Measurements from ENCODE around the gene RFX3.

DNA sequence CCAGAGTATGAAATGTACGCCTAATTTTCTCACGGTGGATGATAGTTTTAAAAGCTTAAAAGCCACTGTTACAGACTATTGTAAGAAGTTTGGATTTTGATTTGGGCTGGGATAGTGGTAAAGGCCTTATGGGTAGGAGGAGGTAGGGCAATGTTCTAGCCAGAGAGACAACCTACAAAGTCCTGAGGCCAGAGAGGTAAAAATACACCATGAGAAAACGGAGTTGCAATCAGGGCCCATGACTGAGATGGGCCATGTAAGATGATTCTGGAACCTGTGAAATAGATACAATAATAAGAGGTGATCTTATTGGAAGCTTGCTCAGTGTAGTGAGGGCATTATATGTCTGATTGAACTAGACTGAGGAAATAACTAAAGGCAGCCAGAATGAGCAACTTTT lies 188.8 kb downstream of the RFX3 start:
- no peak for TF ChIP-seq FLYWCH1 (CRISPR knock-in tag; IDR thresholded peaks at IDR 0.05)
- TF ChIP-seq ZFP91 (CRISPR knock-in tag; IDR thresholded peaks at IDR 0.05; ENCODE audit: borderline replicate concordance): no peak
- TF ChIP-seq, protein P1, sequence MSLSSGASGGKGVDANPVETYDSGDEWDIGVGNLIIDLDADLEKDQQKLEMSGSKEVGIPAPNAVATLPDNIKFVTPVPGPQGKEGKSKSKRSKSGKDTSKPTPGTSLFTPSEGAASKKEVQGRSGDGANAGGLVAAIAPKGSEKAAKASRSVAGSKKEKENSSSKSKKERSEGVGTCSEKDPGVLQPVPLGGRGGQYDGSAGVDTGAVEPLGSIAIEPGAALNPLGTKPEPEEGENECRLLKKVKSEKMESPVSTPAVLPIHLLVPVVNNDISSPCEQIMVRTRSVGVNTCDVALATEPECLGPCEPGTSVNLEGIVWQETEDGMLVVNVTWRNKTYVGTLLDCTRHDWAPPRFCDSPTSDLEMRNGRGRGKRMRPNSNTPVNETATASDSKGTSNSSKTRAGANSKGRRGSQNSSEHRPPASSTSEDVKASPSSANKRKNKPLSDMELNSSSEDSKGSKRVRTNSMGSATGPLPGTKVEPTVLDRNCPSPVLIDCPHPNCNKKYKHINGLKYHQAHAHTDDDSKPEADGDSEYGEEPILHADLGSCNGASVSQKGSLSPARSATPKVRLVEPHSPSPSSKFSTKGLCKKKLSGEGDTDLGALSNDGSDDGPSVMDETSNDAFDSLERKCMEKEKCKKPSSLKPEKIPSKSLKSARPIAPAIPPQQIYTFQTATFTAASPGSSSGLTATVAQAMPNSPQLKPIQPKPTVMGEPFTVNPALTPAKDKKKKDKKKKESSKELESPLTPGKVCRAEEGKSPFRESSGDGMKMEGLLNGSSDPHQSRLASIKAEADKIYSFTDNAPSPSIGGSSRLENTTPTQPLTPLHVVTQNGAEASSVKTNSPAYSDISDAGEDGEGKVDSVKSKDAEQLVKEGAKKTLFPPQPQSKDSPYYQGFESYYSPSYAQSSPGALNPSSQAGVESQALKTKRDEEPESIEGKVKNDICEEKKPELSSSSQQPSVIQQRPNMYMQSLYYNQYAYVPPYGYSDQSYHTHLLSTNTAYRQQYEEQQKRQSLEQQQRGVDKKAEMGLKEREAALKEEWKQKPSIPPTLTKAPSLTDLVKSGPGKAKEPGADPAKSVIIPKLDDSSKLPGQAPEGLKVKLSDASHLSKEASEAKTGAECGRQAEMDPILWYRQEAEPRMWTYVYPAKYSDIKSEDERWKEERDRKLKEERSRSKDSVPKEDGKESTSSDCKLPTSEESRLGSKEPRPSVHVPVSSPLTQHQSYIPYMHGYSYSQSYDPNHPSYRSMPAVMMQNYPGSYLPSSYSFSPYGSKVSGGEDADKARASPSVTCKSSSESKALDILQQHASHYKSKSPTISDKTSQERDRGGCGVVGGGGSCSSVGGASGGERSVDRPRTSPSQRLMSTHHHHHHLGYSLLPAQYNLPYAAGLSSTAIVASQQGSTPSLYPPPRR (CRISPR knock-in tag; IDR thresholded peaks at IDR 0.05; ENCODE audit: borderline replicate concordance): no peak
- TF ChIP-seq ZNF207 (IDR thresholded peaks at IDR 0.05; ENCODE audit: borderline replicate concordance): no peak
- TF ChIP-seq, protein P2, sequence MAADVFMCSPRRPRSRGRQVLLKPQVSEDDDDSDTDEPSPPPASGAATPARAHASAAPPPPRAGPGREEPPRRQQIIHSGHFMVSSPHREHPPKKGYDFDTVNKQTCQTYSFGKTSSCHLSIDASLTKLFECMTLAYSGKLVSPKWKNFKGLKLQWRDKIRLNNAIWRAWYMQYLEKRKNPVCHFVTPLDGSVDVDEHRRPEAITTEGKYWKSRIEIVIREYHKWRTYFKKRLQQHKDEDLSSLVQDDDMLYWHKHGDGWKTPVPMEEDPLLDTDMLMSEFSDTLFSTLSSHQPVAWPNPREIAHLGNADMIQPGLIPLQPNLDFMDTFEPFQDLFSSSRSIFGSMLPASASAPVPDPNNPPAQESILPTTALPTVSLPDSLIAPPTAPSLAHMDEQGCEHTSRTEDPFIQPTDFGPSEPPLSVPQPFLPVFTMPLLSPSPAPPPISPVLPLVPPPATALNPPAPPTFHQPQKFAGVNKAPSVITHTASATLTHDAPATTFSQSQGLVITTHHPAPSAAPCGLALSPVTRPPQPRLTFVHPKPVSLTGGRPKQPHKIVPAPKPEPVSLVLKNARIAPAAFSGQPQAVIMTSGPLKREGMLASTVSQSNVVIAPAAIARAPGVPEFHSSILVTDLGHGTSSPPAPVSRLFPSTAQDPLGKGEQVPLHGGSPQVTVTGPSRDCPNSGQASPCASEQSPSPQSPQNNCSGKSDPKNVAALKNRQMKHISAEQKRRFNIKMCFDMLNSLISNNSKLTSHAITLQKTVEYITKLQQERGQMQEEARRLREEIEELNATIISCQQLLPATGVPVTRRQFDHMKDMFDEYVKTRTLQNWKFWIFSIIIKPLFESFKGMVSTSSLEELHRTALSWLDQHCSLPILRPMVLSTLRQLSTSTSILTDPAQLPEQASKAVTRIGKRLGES (CRISPR knock-in tag; IDR thresholded peaks at IDR 0.05; ENCODE audit: borderline replicate concordance): no peak
- TF ChIP-seq POLR2A (IDR thresholded peaks at IDR 0.05; ENCODE audit: insufficient read depth in 1 of 2, low read depth in 2 of 2, low read length in 2 of 2): no peak

Measured in HepG2 (cell line).